PC-9 (cell line): ENCODE measurements around the gene ARHGDIA. TPM values are rescaled to one million over a fixed set of nuclear protein-coding genes. Genes with fewer than 3 reads are reported as not detected.

Experiments
- BruUV-seq: library from RNA; stranded (reverse); fragments of 400-500 nt; replicated peaks from 2 replicates; lab custom pipeline; 2021; lab: Mats Ljungman, UMichigan
- CTCF ChIA-PET: fragments of 300-600 bp; sonication (Branson Sonifier 250); formaldehyde crosslinking; loops from one replicate; lab custom pipeline; 2022; ENCODE audit warnings: antibody characterized with exemption; lab: Charles Lee
- POLR2A ChIA-PET: fragments of 300-600 bp; sonication (Branson Sonifier 250); formaldehyde crosslinking; loops from one replicate; lab custom pipeline; 2022; ENCODE audit warnings: antibody characterized with exemption; ENCODE audit not compliant: unreplicated experiment; lab: Charles Lee
- DNase-seq, 2 experiments: peaks; one replicate each; pipeline versions ENCODE4 v3.0.0 to v3.0.0-alpha.2; 2015 to 2022; ENCODE audit warnings: mixed read lengths in 1 of 2
- H2AFZ ChIP-seq: fragments of 200-600 bp; sonication (generic); 2 replicates; pipeline ENCODE4 v1.8.1; 2017; ENCODE audit warnings: antibody characterized with exemption
- H3F3A ChIP-seq: fragments of 200-600 bp; sonication (generic); 2 replicates; pipeline ENCODE4 v1.8.1; 2017; ENCODE audit warnings: antibody characterized with exemption, mild to moderate bottlenecking, low read depth; ENCODE audit not compliant: insufficient read depth
- H3K27ac ChIP-seq: fragments of 200-600 bp; sonication (generic); 2 replicates; pipeline ENCODE4 v1.6.1; 2016; ENCODE audit warnings: mixed run types
- H3K27me3 ChIP-seq: fragments of 200-600 bp; sonication (generic); 2 replicates; pipeline ENCODE4 v1.6.1; 2016; ENCODE audit warnings: low read depth, mixed run types; ENCODE audit not compliant: insufficient read depth
- H3K36me3 ChIP-seq: fragments of 200-600 bp; sonication (generic); 2 replicates; pipeline ENCODE4 v1.6.1; 2016; ENCODE audit warnings: low read depth, mixed run types
- H3K4me1 ChIP-seq: fragments of 200-600 bp; sonication (generic); replicated peaks from 2 replicates; pipeline ENCODE4 v1.6.1; 2016; ENCODE audit warnings: mixed run types; ENCODE audit not compliant: insufficient read depth
- H3K4me2 ChIP-seq: fragments of 200-600 bp; sonication (generic); 2 replicates; pipeline ENCODE4 v1.6.1; 2017; ENCODE audit warnings: mixed run types
- H3K4me3 ChIP-seq: fragments of 200-600 bp; sonication (generic); 2 replicates; pipeline ENCODE4 v1.6.1; 2016; ENCODE audit warnings: mixed run types
- H3K79me2 ChIP-seq: fragments of 200-600 bp; sonication (generic); 2 replicates; pipeline ENCODE4 v1.6.1; 2017; ENCODE audit warnings: low read depth, mixed run types
- H3K9me2 ChIP-seq: fragments of 200-600 bp; sonication (generic); 2 replicates; pipeline ENCODE4 v1.8.1; 2017; ENCODE audit warnings: mild to moderate bottlenecking; ENCODE audit not compliant: insufficient read depth
- H3K9me3 ChIP-seq: fragments of 200-600 bp; sonication (generic); 2 replicates; pipeline ENCODE4 v1.8.1; 2016; ENCODE audit warnings: low read depth; ENCODE audit not compliant: insufficient read depth
- H4K20me1 ChIP-seq: fragments of 200-600 bp; sonication (generic); 2 replicates; pipeline ENCODE4 v1.8.1; 2017; ENCODE audit not compliant: insufficient read depth
- CTCF ChIP-seq: fragments of 200-600 bp; sonication (generic); conservative IDR thresholded peaks from 2 replicates; pipeline ENCODE4 v1.6.1; 2017; ENCODE audit warnings: mixed run types, antibody characterized with exemption, mild to moderate bottlenecking, moderate library complexity
- EZH2 ChIP-seq: fragments of 200-600 bp; sonication (generic); IDR thresholded peaks from 2 replicates; pipeline ENCODE4 v1.8.0; 2017; ENCODE audit warnings: antibody characterized with exemption, low read depth
- intact Hi-C: fragments of 100-400 bp; cut with micrococcal nuclease; formaldehyde crosslinking; loops from one replicate; pipeline ENCODE4 v1.10.0; 2022; ENCODE audit not compliant: unreplicated experiment
- total RNA-seq: library from RNA; stranded (reverse); gene quantifications from 2 replicates; pipeline ENCODE4 v1.2.3, GENCODE V29; 2021

Gene ARHGDIA
- total RNA-seq, 1 experiment from 2014 or later = 309 TPM

- H3K79me2 ChIP-seq = no peaks in the 10 kb centered on the region
- H3K27me3 ChIP-seq = no peaks in the 10 kb centered on the region
- no peaks in the 10 kb centered on the region for H3K9me3 ChIP-seq
- H3K4me3 ChIP-seq = no peak overlapping the region
- no peak for DNase-seq
- BruUV-seq = no TSS peak
- H3F3A ChIP-seq = no peaks in the 10 kb centered on the region; the same call in 1 of the 2 replicates
- TF ChIP-seq EZH2 = no peak
- TF ChIP-seq CTCF = no peak
- no peaks in the 10 kb centered on the region for H3K36me3 ChIP-seq
- H3K27ac ChIP-seq = no peak overlapping the region
- ChIA-PET CTCF (interaction anchor here (0.6 kb wide), 2 partner anchors 15 to 186 kb away, joined by 4 to 23 read pairs; no protein-coding TSS in a partner anchor), POLR2A (interaction anchor here (0.6 to 0.7 kb wide), 2 partner anchors 21 to 30 kb away, joined by 5 to 7 read pairs; no protein-coding TSS in a partner anchor)
- intact Hi-C loops = no loop called here
- no peak overlapping the region for H2AFZ ChIP-seq
- H3K9me2 ChIP-seq = no peaks in the 10 kb centered on the region
- no peak overlapping the region for H3K4me2 ChIP-seq
- no peaks in the 10 kb centered on the region for H3K4me1 ChIP-seq
- H4K20me1 ChIP-seq = no peaks in the 10 kb centered on the region
Measured at GRCh38 chr17:81822312-81822637, 48.9 kb downstream of the ARHGDIA start.

DNA sequence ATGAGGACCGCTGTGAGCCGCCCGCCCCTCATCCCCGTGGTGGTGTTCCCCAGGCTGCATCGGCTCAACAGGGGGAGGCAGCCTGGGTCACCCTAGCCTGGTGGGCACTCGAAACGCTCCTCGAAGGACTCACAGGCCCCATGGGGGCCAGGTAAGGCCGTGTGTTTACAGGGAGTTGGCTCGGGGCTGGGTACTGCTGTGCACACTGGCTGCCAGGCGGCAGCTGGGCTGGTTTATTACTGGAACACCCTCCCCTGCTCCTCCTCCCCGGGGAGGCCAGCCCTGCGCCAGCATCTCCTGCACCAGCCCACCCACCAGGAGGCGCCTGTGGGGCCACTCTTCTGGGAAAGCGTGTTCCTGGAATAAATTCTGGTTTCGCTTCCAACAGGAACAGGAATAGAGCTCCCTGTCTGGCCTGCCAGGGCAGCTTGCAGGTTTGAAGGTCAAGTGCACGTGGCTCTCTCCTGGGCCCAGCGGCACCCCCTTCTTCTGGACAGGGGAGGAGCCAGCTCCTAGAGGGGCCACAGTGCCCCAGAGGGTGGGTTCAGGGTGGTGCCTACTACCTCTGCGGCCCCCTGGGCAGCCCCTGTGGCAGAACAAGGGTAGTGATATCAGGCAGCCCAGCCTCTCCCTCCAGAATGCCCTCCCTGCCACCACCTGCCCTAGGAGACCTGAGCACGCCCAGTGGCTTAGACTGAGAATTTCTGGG, 49.4 kb downstream of the ARHGDIA start:
- intact Hi-C loops = no loop called here
- no peak overlapping the region for H3K4me3 ChIP-seq
- no peaks in the 10 kb centered on the region for H3K27me3 ChIP-seq
- H2AFZ ChIP-seq = no peak overlapping the region
- H3K4me1 ChIP-seq = no peaks in the 10 kb centered on the region
- no TSS peak for BruUV-seq
- no peaks in the 10 kb centered on the region for H3K9me3 ChIP-seq
- ChIA-PET CTCF (no interaction called here), POLR2A (interaction anchor here (0.6 kb wide), 1 partner anchor 31 kb away, joined by 7 read pairs; no protein-coding TSS in a partner anchor)
- H3F3A ChIP-seq = no peaks in the 10 kb centered on the region; the same call in 1 of the 2 replicates
- TF ChIP-seq EZH2 = no peak
- no peak; the same call in 1 of the 2 replicates for TF ChIP-seq CTCF
- no peaks in the 10 kb centered on the region for H3K79me2 ChIP-seq
- no peaks in the 10 kb centered on the region for H3K9me2 ChIP-seq
- no peaks in the 10 kb centered on the region for H3K36me3 ChIP-seq
- H4K20me1 ChIP-seq = no peaks in the 10 kb centered on the region
- no peak overlapping the region for H3K4me2 ChIP-seq
- DNase-seq = peak in 1 of 2 experiments; percentile 80
- H3K27ac ChIP-seq = no peak overlapping the region

DNA sequence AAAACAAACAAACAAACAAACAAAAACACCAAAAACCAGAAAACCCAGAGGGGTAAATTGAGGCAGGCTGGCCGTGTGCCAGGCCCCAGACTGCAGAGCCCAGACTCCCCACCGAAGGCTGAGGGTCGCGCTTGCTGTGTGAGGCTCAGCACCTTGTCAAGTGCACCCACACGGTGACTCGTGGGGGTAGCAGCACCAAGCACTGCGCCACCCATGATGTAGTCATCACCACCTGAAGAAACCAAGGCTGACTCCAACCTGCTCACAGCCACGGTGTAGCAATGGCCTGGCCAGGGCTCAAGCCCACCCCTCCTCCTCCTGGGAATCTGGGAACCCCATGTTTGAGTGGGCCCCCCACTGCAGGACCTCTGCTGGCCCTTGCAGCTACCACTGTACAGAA, 50.0 kb downstream of the ARHGDIA start:
- no peak overlapping the region for H3K4me3 ChIP-seq
- no peak overlapping the region for H3K27ac ChIP-seq
- no peak overlapping the region for H2AFZ ChIP-seq
- H3K27me3 ChIP-seq = no peaks in the 10 kb centered on the region
- BruUV-seq = no TSS peak
- H4K20me1 ChIP-seq = no peaks in the 10 kb centered on the region
- no peaks in the 10 kb centered on the region for H3K36me3 ChIP-seq
- H3K9me3 ChIP-seq = no peaks in the 10 kb centered on the region
- no peak for DNase-seq
- intact Hi-C loops = no loop called here
- ChIA-PET POLR2A (no interaction called here), CTCF (no interaction called here)
- H3K9me2 ChIP-seq = no peaks in the 10 kb centered on the region
- no peaks in the 10 kb centered on the region for H3K4me1 ChIP-seq
- no peaks in the 10 kb centered on the region for H3K79me2 ChIP-seq
- no peak overlapping the region for H3K4me2 ChIP-seq
- no peaks in the 10 kb centered on the region; the same call in 1 of the 2 replicates for H3F3A ChIP-seq
- TF ChIP-seq EZH2 (no peak), CTCF (no peak)
